ENCODE results near the gene HS3ST5. TPM values are rescaled to one million over a fixed set of nuclear protein-coding genes. Genes with fewer than 3 reads are reported as not detected.

Gene HS3ST5
- total RNA-seq, 3 donors from 2014 or later: not detected

- no peaks in the 10 kb centered on the region for H3K9me3 ChIP-seq
- H3K27me3 ChIP-seq: no peaks in the 10 kb centered on the region
- no peaks in the 10 kb centered on the region for H3K36me3 ChIP-seq
- no peak for TF ChIP-seq CTCF (IDR thresholded peaks at IDR 0.05)
- TF ChIP-seq POLR2A (IDR thresholded peaks at IDR 0.05): no peak
- TF ChIP-seq POLR2AphosphoS5 (IDR thresholded peaks at IDR 0.05): no peak
- no peak overlapping the region for H3K4me3 ChIP-seq
- no peak overlapping the region for H3K27ac ChIP-seq
- intact Hi-C loops (cut with DNase I; ENCODE audit: low total_unique reads): no loop called here
- H3K4me1 ChIP-seq: no peaks in the 10 kb centered on the region
- no peak for DNase-seq (ENCODE audit: low spot score in 2 of 2)
Observed at GRCh38 chr6:114179411-114179810, 163.4 kb downstream of the HS3ST5 start.

- DNase-seq (ENCODE audit: low spot score in 2 of 2): no peak
- TF ChIP-seq POLR2A (IDR thresholded peaks at IDR 0.05) (no peak), POLR2AphosphoS5 (IDR thresholded peaks at IDR 0.05) (no peak), CTCF (IDR thresholded peaks at IDR 0.05) (no peak)
- no peak overlapping the region for H3K4me3 ChIP-seq
- no peaks in the 10 kb centered on the region for H3K27me3 ChIP-seq
- H3K4me1 ChIP-seq: no peaks in the 10 kb centered on the region
- intact Hi-C loops (cut with DNase I; ENCODE audit: low total_unique reads): no loop called here
- no peaks in the 10 kb centered on the region for H3K9me3 ChIP-seq
- no peaks in the 10 kb centered on the region for H3K36me3 ChIP-seq
- H3K27ac ChIP-seq: no peak overlapping the region
Observed at GRCh38 chr6:114176726-114177125, 166.1 kb downstream of the HS3ST5 start.

- intact Hi-C loops (cut with DNase I; ENCODE audit: low total_unique reads): no loop called here
Observed at GRCh38 chr6:114172576-114173260, 170.1 kb downstream of the HS3ST5 start.

GRCh38 chr6:114171473-114171872 is 171.3 kb downstream of the HS3ST5 start:
- Histone ChIP-seq H3K36me3 (no peaks in the 10 kb centered on the region), H3K4me1 (no peaks in the 10 kb centered on the region), H3K27me3 (no peaks in the 10 kb centered on the region), H3K27ac (no peak overlapping the region), H3K9me3 (no peaks in the 10 kb centered on the region), H3K4me3 (no peak overlapping the region)
- no peak for TF ChIP-seq CTCF (IDR thresholded peaks at IDR 0.05)
- no peak for TF ChIP-seq POLR2A (IDR thresholded peaks at IDR 0.05)
- no peak for TF ChIP-seq POLR2AphosphoS5 (IDR thresholded peaks at IDR 0.05)
- intact Hi-C loops (cut with DNase I; ENCODE audit: low total_unique reads): no loop called here
- no peak for DNase-seq (ENCODE audit: low spot score in 2 of 2)

More at GRCh38 chr6:114172576-114173260, 170.1 kb downstream of the HS3ST5 start:
- no peaks in the 10 kb centered on the region for H3K9me3 ChIP-seq
- H3K36me3 ChIP-seq: no peaks in the 10 kb centered on the region
- H3K4me1 ChIP-seq: no peaks in the 10 kb centered on the region
- no peak for DNase-seq (ENCODE audit: low spot score in 2 of 2)
- H3K4me3 ChIP-seq: no peak overlapping the region
- no peak overlapping the region for H3K27ac ChIP-seq
- no peak for TF ChIP-seq CTCF (IDR thresholded peaks at IDR 0.05)
- no peaks in the 10 kb centered on the region for H3K27me3 ChIP-seq

- DNase-seq (ENCODE audit: low spot score in 2 of 2): no peak
- no peaks in the 10 kb centered on the region for H3K4me1 ChIP-seq
- H3K4me3 ChIP-seq: no peak overlapping the region
- H3K27ac ChIP-seq: no peak overlapping the region
- intact Hi-C loops (cut with DNase I; ENCODE audit: low total_unique reads): no loop called here
- TF ChIP-seq CTCF (IDR thresholded peaks at IDR 0.05): no peak
- no peak for TF ChIP-seq POLR2AphosphoS5 (IDR thresholded peaks at IDR 0.05)
- TF ChIP-seq POLR2A (IDR thresholded peaks at IDR 0.05): no peak
- no peaks in the 10 kb centered on the region for H3K36me3 ChIP-seq
- H3K9me3 ChIP-seq: no peaks in the 10 kb centered on the region
- no peaks in the 10 kb centered on the region for H3K27me3 ChIP-seq
Observed at GRCh38 chr6:114170958-114171387, 171.8 kb downstream of the HS3ST5 start.

All from breast epithelium (tissue), 4 donors.